ENCODE data around the gene DNM2. TPM values are rescaled to one million over a fixed set of nuclear protein-coding genes. Genes with fewer than 3 reads are reported as not detected.

DNM2 gene
- total and polyA plus RNA-seq, 9 of the 15 experiments (the other 6 are each of a cell fraction or from before 2014, with no cell fraction given): 2.2 to 161 (median 72.6) TPM

DNA sequence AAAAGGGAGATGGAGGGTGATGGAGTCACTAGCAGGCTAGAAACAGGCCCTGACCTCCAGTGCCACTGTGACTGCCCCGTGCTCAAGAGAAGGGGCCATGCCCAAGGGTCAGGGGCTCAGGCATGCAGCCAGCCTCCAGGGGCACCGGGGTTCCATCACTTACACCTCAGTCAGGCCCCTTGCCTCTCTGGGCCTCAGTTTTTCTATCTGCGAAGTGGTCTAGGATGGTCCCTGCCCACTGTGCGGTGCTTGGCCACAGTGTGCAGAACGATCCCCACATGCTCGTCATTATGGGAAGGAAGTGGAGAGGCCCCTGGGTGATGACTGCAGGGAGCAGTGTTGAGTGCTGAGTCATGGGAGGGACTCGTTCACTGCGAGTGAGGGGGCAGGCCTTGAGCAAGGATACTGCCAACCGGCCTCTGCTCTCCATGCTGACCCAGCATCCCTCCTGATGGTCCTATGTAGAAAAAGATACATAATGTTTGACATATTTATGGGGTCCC is 95.1 kb downstream of the DNM2 start (continued):
- TF ChIP-seq ATF1 (CRISPR knock-in tag; IDR thresholded peaks at IDR 0.05): no peak
- TF ChIP-seq ATF1 (tag; IDR thresholded peaks at IDR 0.05): peak; percentile 58; the same call in 1 of the 2 replicates
- no peak for TF ChIP-seq DACH1 (IDR thresholded peaks at IDR 0.05; ENCODE audit: partially characterized antibody)
- TF ChIP-seq, protein P1, sequence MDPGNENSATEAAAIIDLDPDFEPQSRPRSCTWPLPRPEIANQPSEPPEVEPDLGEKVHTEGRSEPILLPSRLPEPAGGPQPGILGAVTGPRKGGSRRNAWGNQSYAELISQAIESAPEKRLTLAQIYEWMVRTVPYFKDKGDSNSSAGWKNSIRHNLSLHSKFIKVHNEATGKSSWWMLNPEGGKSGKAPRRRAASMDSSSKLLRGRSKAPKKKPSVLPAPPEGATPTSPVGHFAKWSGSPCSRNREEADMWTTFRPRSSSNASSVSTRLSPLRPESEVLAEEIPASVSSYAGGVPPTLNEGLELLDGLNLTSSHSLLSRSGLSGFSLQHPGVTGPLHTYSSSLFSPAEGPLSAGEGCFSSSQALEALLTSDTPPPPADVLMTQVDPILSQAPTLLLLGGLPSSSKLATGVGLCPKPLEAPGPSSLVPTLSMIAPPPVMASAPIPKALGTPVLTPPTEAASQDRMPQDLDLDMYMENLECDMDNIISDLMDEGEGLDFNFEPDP (CRISPR knock-in tag; IDR thresholded peaks at IDR 0.05): no peak
- TF ChIP-seq BRD4 (IDR thresholded peaks at IDR 0.05): no peak
- TF ChIP-seq EZH2 (IDR thresholded peaks at IDR 0.05; ENCODE audit: borderline replicate concordance, low read depth, low read length): no peak
- TF ChIP-seq, protein P2, sequence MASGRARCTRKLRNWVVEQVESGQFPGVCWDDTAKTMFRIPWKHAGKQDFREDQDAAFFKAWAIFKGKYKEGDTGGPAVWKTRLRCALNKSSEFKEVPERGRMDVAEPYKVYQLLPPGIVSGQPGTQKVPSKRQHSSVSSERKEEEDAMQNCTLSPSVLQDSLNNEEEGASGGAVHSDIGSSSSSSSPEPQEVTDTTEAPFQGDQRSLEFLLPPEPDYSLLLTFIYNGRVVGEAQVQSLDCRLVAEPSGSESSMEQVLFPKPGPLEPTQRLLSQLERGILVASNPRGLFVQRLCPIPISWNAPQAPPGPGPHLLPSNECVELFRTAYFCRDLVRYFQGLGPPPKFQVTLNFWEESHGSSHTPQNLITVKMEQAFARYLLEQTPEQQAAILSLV (tag; IDR thresholded peaks at IDR 0.05): no peak
- TF ChIP-seq ZNF79 (CRISPR knock-in tag; IDR thresholded peaks at IDR 0.05; ENCODE audit: low read depth): peak; percentile 53; the same call in 1 of the 2 replicates
- TF ChIP-seq ESRRB (CRISPR knock-in tag; IDR thresholded peaks at IDR 0.05; ENCODE audit: borderline replicate concordance): no peak
- no peak for TF ChIP-seq ARHGAP35 (IDR thresholded peaks at IDR 0.05; ENCODE audit: partially characterized antibody)
- TF ChIP-seq, protein P3, sequence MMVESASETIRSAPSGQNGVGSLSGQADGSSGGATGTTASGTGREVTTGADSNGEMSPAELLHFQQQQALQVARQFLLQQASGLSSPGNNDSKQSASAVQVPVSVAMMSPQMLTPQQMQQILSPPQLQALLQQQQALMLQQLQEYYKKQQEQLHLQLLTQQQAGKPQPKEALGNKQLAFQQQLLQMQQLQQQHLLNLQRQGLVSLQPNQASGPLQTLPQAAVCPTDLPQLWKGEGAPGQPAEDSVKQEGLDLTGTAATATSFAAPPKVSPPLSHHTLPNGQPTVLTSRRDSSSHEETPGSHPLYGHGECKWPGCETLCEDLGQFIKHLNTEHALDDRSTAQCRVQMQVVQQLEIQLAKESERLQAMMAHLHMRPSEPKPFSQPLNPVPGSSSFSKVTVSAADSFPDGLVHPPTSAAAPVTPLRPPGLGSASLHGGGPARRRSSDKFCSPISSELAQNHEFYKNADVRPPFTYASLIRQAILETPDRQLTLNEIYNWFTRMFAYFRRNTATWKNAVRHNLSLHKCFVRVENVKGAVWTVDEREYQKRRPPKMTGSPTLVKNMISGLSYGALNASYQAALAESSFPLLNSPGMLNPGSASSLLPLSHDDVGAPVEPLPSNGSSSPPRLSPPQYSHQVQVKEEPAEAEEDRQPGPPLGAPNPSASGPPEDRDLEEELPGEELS (CRISPR knock-in tag; IDR thresholded peaks at IDR 0.05; ENCODE audit: borderline replicate concordance): no peak
- no peak for TF ChIP-seq SNRNP70 (optimal IDR thresholded peaks at IDR 0.05; ENCODE audit: low read depth, low read length)
- TF ChIP-seq, protein P4, sequence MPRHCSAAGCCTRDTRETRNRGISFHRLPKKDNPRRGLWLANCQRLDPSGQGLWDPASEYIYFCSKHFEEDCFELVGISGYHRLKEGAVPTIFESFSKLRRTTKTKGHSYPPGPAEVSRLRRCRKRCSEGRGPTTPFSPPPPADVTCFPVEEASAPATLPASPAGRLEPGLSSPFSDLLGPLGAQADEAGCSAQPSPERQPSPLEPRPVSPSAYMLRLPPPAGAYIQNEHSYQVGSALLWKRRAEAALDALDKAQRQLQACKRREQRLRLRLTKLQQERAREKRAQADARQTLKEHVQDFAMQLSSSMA (CRISPR knock-in tag; IDR thresholded peaks at IDR 0.05): no peak
- TF ChIP-seq CBFB (CRISPR knock-in tag; IDR thresholded peaks at IDR 0.05): peak; percentile 53; the same call in 1 of the 2 replicates
- no peak for TF ChIP-seq NR2C2 (CRISPR knock-in tag; IDR thresholded peaks at IDR 0.05)
- peak; percentile 26; the same call in 1 of the 2 replicates for TF ChIP-seq NR2C2 (tag; IDR thresholded peaks at IDR 0.05)
- no peak for TF ChIP-seq RBM22 (IDR thresholded peaks at IDR 0.05; ENCODE audit: low read depth, low read length, poor library complexity, severe bottlenecking)
- TF ChIP-seq, protein P5, sequence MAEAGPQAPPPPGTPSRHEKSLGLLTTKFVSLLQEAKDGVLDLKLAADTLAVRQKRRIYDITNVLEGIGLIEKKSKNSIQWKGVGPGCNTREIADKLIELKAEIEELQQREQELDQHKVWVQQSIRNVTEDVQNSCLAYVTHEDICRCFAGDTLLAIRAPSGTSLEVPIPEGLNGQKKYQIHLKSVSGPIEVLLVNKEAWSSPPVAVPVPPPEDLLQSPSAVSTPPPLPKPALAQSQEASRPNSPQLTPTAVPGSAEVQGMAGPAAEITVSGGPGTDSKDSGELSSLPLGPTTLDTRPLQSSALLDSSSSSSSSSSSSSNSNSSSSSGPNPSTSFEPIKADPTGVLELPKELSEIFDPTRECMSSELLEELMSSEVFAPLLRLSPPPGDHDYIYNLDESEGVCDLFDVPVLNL (CRISPR knock-in tag; IDR thresholded peaks at IDR 0.05; ENCODE audit: low read depth): no peak
- TF ChIP-seq PTBP1 (IDR thresholded peaks at IDR 0.05; ENCODE audit: low read depth, low read length): no peak
- TF ChIP-seq NCOA2 (IDR thresholded peaks at IDR 0.05; ENCODE audit: partially characterized antibody in 2 of 2): no peak
- TF ChIP-seq, protein P6, sequence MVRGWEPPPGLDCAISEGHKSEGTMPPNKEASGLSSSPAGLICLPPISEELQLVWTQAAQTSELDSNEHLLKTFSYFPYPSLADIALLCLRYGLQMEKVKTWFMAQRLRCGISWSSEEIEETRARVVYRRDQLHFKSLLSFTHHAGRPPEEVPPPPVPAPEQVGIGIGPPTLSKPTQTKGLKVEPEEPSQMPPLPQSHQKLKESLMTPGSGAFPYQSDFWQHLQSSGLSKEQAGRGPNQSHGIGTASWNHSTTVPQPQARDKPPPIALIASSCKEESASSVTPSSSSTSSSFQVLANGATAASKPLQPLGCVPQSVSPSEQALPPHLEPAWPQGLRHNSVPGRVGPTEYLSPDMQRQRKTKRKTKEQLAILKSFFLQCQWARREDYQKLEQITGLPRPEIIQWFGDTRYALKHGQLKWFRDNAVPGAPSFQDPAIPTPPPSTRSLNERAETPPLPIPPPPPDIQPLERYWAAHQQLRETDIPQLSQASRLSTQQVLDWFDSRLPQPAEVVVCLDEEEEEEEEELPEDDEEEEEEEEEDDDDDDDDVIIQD (CRISPR knock-in tag; IDR thresholded peaks at IDR 0.05): no peak
- peak; percentile 96 for TF ChIP-seq MAFG (tag; conservative IDR thresholded peaks at IDR 0.05)
